ENCODE results near the gene DIAPH1.

DIAPH1 gene

GRCh38 chr5:141609044-141609443 is 9.8 kb downstream of the DIAPH1 start:
- no peak for DNase-seq

DNA sequence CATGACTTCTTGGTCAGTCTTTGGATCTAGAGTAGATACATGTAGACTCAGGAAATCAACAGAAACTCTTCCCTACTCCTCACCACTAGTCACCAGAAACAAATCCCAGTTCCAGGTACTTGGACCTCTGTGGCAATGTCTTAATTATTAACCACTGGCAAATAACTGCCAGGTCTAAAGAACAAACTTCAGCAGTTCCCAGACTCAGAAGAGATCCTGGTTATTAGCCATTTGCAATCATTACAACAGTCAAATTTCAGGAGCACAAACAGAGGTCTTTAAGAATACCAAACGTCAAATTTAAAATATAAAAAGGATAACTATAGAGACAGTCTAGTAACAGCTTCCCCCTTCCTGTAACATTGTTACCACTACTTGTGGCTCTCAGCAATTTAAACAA is 10.2 kb downstream of the DIAPH1 start:
- no peak for DNase-seq

DNA sequence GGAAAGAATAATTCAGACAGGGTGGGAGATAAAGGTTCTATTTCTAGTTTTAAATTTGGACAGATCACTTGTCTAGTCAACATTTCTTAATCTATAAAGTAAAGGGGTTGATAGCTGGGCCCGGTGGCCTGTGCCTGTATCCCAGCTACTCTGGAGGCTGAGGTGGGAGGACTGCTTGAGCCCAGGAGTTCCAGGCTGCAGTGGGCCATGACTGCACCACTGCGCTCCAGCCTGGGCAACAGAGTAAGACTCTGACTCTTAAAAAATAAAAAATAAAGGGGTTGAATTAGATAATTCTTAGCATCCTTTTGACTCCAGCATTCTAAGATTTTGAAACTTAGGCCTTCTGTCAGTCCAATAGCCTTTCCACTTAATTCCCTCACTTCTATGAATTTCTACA is 10.8 kb downstream of the DIAPH1 start:
- DNase-seq: no peak

DNA sequence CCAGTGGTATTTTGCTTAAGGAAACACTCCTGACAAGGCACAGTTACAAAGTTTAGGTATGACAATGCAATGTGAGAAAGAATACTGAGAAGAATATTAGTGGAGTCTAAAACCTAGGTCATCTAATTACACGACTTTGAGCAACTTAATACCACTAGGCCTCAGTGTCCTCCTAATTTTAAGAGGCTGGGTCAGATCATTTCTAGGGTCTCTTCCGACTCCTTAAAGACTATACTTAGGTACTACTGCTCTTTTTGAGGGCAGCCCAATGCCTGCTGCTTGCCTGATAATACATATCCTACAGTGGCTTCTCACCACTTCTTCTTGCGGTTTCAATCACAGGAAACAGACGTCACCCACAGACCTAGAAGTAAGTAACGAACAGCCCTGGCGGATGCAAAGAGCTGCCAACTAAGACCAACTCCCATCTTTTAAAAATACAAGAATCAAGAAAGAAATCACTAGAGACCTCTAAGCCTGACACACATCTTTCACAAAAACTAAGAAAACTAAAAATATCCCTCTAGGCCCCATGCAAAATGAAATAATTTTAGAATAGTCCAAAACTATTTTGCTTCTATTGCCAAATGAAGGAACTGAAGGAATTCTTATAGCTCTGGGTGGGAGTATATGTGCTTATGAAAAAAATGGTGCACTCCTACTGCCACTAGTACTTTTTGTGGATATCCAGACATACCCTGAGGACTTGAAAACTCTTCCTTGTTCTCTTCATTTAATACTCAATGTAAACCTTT is 13.1 kb downstream of the DIAPH1 start:
- DNase-seq: no peak

- DNase-seq: no peak
Observed at GRCh38 chr5:141603923-141604717, 14.7 kb downstream of the DIAPH1 start.

GRCh38 chr5:141602606-141603005 is 16.2 kb downstream of the DIAPH1 start:
- no peak for DNase-seq

GRCh38 chr5:141598391-141599345 is 20.1 kb downstream of the DIAPH1 start:
- DNase-seq: no peak

GRCh38 chr5:141597814-141598213 is 21.0 kb downstream of the DIAPH1 start:
- DNase-seq: no peak

- no peak for DNase-seq
Observed at GRCh38 chr5:141597394-141597793, 21.4 kb downstream of the DIAPH1 start.

- DNase-seq: no peak
Observed at GRCh38 chr5:141596867-141597266, 21.9 kb downstream of the DIAPH1 start.

GRCh38 chr5:141590127-141590526 is 28.7 kb downstream of the DIAPH1 start:
- no peak for DNase-seq

DNA sequence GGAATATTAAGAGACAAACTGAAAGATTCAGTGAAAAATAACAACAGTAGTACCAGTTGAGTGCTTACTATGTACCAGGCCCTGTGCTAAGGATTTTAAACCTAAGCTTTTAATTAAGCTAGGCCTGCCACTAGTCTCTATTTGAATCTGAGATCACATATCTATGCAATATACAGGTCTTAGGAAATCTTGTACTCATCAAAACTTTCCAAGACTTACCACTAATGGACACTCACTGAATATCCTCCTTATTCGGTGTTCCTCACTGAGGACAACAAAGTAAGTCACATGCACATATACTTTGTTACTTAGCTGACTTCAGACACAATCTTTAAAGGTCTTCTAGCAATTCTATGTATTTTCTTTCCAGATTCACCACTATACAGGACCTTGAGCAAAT is 32.6 kb downstream of the DIAPH1 start:
- DNase-seq: no peak

- DNase-seq: no peak
Observed at GRCh38 chr5:141585594-141585993, 33.2 kb downstream of the DIAPH1 start.

GRCh38 chr5:141574122-141574510 is 44.7 kb downstream of the DIAPH1 start:
- DNase-seq: no peak

DNA sequence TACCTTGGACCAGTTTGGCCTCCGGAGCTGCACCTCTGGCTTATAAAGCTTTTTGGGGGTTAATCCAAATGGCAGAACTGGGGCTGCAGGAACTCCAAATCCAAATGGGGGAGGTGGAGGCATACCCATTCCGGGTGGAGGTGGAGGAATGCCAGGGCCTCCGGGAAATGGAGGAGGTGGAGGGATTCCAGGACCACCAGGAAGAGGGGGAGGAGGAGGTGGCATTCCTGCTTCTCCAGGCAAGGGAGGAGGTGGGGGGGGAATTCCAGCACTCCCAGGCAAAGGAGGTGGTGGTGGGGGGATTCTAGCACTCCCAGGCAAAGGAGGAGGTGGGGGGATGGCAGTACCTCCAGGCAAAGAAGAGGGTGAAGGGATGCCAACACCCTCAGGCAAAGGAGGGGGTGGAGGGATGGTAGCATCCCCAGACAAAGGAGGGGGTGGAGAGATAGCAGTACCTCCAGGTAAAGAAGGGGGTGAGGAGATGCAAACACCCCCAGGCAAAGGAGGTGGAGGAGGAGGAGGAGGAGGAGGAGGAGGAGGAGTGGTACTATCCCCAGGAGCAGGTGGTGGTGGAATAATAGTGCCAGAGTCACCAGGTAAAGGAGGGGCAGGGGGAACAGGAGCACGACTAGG is 45.2 kb downstream of the DIAPH1 start:
- no peak for DNase-seq

GRCh38 chr5:141570655-141571054 is 48.1 kb downstream of the DIAPH1 start:
- no peak for DNase-seq

DNA sequence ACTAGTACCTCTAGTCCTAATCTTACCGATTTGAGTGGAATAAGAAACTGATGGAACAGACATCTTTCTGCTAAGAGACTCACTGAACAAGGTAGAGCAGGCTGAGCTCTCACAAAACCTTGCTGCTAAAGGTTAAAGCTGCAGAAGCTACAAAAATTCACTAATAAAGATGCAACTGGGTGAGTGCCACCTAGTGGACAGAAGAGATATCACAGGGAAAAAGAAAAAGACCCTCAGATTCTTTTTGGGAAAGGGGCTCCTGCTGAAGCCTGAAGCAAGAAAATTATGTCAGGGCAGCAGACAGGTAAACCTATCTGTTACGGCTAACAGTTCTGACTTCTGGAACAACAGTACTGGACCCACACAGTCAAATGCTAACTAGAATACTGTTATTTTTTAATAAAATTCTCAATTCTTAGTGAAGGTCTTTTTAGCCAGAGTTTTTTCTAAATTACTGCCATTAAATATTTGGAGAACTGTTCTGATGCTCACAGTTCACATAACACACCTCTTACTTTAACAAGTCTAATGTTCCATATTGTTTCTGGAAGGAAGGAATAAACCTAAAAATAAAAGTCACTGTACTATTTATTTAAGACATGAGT is 51.2 kb downstream of the DIAPH1 start:
- no peak for DNase-seq

- DNase-seq: no peak
Observed at GRCh38 chr5:141565826-141566570, 52.8 kb downstream of the DIAPH1 start.

- peak; percentile 51 for DNase-seq
Observed at GRCh38 chr5:141564216-141564692, 54.5 kb downstream of the DIAPH1 start.

DNA sequence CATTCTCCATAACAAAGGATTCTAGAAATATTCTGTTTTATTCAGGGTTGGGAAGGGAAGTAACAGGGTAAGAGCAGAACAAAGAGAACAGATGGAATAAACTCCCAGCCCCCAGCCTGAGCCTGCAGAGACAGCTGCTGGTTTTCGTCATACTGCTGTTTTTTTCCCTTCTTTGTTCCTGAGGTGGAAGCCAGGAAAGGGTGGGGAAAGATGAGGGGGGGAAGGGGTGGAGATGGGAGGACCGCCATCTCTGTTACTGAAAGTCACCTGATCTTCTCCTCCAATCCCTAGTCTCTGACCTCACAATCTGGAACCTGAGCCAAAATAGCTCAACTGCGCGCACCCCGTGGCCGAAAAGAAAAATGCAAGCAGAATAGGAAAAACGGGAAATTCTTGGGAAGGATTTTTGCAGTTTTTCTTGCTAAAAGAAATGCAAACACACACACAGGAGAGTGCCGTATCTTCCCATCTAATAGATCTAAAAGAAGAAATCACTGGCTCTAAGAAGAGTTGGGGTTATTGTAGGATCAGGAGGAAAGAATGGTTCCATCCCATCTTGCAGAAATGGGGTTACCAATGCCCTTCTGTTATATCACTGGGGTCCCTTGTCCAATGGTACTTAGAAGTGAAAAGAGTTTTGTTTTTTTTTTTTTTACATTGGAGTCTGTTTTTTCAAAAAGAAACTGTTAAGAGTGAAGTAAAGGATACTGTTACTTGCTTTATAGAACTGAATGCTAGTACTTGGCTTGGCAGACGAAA is 57.9 kb downstream of the DIAPH1 start:
- peak; percentile 77 for DNase-seq

- DNase-seq: peak; percentile 41
Observed at GRCh38 chr5:141560151-141560550, 58.6 kb downstream of the DIAPH1 start.

Measured in NCI-H1105 (cell line).